B cell (primary cell): ENCODE measurements around the gene COL5A1. TPM values are rescaled to one million over a fixed set of nuclear protein-coding genes. Genes with fewer than 3 reads are reported as not detected.

Experiments used
- ATAC-seq: fragments of 200-7000 bp; cut with Tn5 transposase; one replicate; pipeline ENCODE4 v1.10.0; 2021; ENCODE audit warnings: low read depth, mild to moderate bottlenecking, moderate number of reproducible peaks, moderate library complexity
- CTCF ChIA-PET: fragments of 350-600 bp; sonication (Branson Sonifier 250); formaldehyde crosslinking; loops from one replicate; lab custom pipeline; 2021; ENCODE audit warnings: antibody characterized with exemption, inconsistent platforms; lab: Charles Lee
- POLR2A ChIA-PET: fragments of 350-600 bp; sonication (Branson Sonifier 250); formaldehyde crosslinking; loops from one replicate; lab custom pipeline; 2021; ENCODE audit warnings: antibody characterized with exemption; lab: Charles Lee
- DNase-seq: peaks from one replicate; pipeline ENCODE4 v3.0.0; 2013
- H2AFZ ChIP-seq: 2 replicates; pipeline ENCODE4 v1.6.1; 2012; ENCODE audit warnings: mild to moderate bottlenecking, low read depth, low read length; ENCODE audit not compliant: insufficient read depth, poor library complexity, severe bottlenecking
- H3K27ac ChIP-seq, 2 donors: 1 replicate in 1 of 2; 2 replicates in 1 of 2; pipeline ENCODE4 v1.5.1; 2012 to 2013; ENCODE audit warnings: low read length in 2 of 2, mild to moderate bottlenecking in 2 of 2, moderate library complexity in 1 of 2
- H3K27me3 ChIP-seq, 4 experiments: fragments of 200-600 bp in 1 of 4; sonication (generic) in 1 of 4; replicated peaks in 1 of 4; 1 replicate in 2 of 4; 2 replicates in 2 of 4; pipeline versions ENCODE4 v1.6.1 to v1.7.0; 2013 to 2016; ENCODE audit warnings: low read length in 3 of 4, mild to moderate bottlenecking in 2 of 4, mixed read lengths in 1 of 4, moderate library complexity in 1 of 4; ENCODE audit not compliant: insufficient read depth in 4 of 4, control insufficient read depth in 3 of 4; ENCODE audit errors: control extremely low read depth in 1 of 4
- H3K36me3 ChIP-seq, 2 experiments: replicated peaks in 1 of 2; 1 replicate in 1 of 2; 2 replicates in 1 of 2; pipeline versions ENCODE4 v1.6.1 to v1.7.1; 2013; ENCODE audit warnings: low read length in 1 of 2; ENCODE audit not compliant: insufficient read depth in 2 of 2, control insufficient read depth in 1 of 2; ENCODE audit errors: control extremely low read depth in 1 of 2, extremely low read depth in 1 of 2
- H3K4me1 ChIP-seq, 2 donors: fragments of 200-600 bp in 1 of 2; sonication (generic) in 1 of 2; 1 replicate in 1 of 2; 2 replicates in 1 of 2; pipeline versions ENCODE4 v1.5.1 to v1.6.1; 2013 to 2017; ENCODE audit warnings: low read length in 2 of 2; ENCODE audit not compliant: control insufficient read depth in 2 of 2, insufficient read depth in 2 of 2
- H3K4me2 ChIP-seq: replicated peaks from 2 replicates; pipeline ENCODE3; 2012; ENCODE audit warnings: mild to moderate bottlenecking, low read depth, low read length; ENCODE audit not compliant: poor library complexity, severe bottlenecking
- H3K4me3 ChIP-seq, 5 experiments: fragments of 200-600 bp in 1 of 5; sonication (generic) in 1 of 5; 1 replicate in 3 of 5; 2 replicates in 2 of 5; pipeline versions ENCODE4 v1.5.1 to v1.7.0; 2011 to 2016; ENCODE audit warnings: low read length in 4 of 5, mild to moderate bottlenecking in 4 of 5, low read depth in 2 of 5, control low read depth in 1 of 5, moderate library complexity in 1 of 5; ENCODE audit not compliant: insufficient read depth in 1 of 5; ENCODE audit errors: control extremely low read depth in 1 of 5, extremely low read depth in 1 of 5
- H3K79me2 ChIP-seq: fragments of 200-600 bp; sonication (generic); one replicate; pipeline ENCODE4 v1.6.0; 2016; ENCODE audit warnings: low read length; ENCODE audit not compliant: control insufficient read depth, insufficient read depth
- H3K9ac ChIP-seq: fragments of 200-600 bp; sonication (generic); 2 replicates; pipeline ENCODE4 v1.6.1; 2017; ENCODE audit warnings: mild to moderate bottlenecking, low read length, moderate library complexity
- H3K9me3 ChIP-seq, 3 donors: one replicate each; pipeline versions ENCODE4 v1.6.1 to v1.7.1; 2013; ENCODE audit warnings: low read length in 2 of 3; ENCODE audit not compliant: control insufficient read depth in 2 of 3, insufficient read depth in 1 of 3; ENCODE audit errors: control extremely low read depth in 1 of 3
- H4K20me1 ChIP-seq: 2 replicates; pipeline ENCODE4 v1.6.0; 2012; ENCODE audit warnings: mild to moderate bottlenecking, low read length; ENCODE audit not compliant: insufficient read depth, control insufficient read depth, poor library complexity, severe bottlenecking
- H3K27ac Mint-ChIP-seq: one replicate; pipeline ENCODE4 v1.8.0; 2021; ENCODE audit warnings: mixed read lengths
- H3K27me3 Mint-ChIP-seq: one replicate; pipeline ENCODE4 v1.8.0; 2021; ENCODE audit warnings: mixed read lengths
- H3K4me1 Mint-ChIP-seq: one replicate; pipeline ENCODE4 v1.8.0; 2021; ENCODE audit warnings: mixed read lengths
- H3K4me3 Mint-ChIP-seq: one replicate; pipeline ENCODE4 v1.8.0; 2021; ENCODE audit warnings: mixed read lengths
- H3K9me3 Mint-ChIP-seq: one replicate; pipeline ENCODE4 v1.8.0; 2022; ENCODE audit warnings: mixed read lengths; ENCODE audit not compliant: insufficient read depth
- EZH2 ChIP-seq: IDR thresholded peaks from 2 replicates; pipeline ENCODE4 v1.6.1; 2012; ENCODE audit warnings: borderline replicate concordance, low read depth, mild to moderate bottlenecking, moderate library complexity, low read length; ENCODE audit not compliant: insufficient read depth, poor library complexity, severe bottlenecking
- WGBS: methylation state at CpG from one replicate; pipeline ENCODE4 v1.1.5; 2013; ENCODE audit warnings: missing lambda C conversion rate; ENCODE audit not compliant: insufficient coverage; 5-methylcytosine and 5-hydroxymethylcytosine counted together
- intact Hi-C: fragments of 100-400 bp; cut with micrococcal nuclease; formaldehyde crosslinking; loops from one replicate; pipeline ENCODE4 v1.10.0; 2022
- polyA plus RNA-seq: library from polyadenylated mRNA; depleted of rRNA; stranded (reverse); fragments of >200 nt; gene quantifications from 2 replicates; pipeline ENCODE4 v1.2.3, GENCODE V29; 2012
- total RNA-seq, 2 donors: library from RNA; stranded (reverse); fragments of 120-200 nt in 1 of 2; gene quantifications; 1 replicate in 1 of 2; 2 replicates in 1 of 2; pipeline versions ENCODE4 v1.2.3 to v1.2.4, GENCODE V29; 2013 to 2022
- TF ChIP-seq, protein P1 (sequence below): fragments of 200-600 bp; IDR thresholded peaks from one replicate; pipeline ENCODE4 v1.8.0; 2022; ENCODE audit warnings: antibody characterized with exemption, mild to moderate bottlenecking

The COL5A1 gene
- total and polyA plus RNA-seq, 2 donors (not counting 1 experiment from before 2014, with no cell fraction given), result 0.06 TPM; not detected in 1

DNA sequence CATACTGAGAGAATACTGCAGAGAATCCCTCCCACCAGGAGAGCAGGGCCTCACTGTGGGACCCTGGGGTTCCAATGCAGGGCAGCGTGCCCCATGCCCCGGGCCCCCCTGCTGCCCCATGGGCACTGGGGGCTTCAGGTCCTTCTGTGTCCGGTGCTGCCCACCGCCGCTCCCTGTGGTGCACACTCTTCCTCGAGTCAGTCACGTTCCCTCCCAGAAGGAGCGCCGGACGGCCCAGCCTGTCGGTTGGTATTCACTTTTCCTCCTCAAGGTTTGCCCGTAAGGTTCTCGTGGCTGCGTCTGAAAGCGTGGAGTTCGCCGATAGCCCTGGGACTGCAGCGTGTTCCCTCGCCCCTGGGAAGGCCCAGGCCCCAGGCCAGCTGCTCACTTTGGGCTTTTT lies 190.9 kb downstream of the COL5A1 start:
- Mint-ChIP-seq H3K27ac (no peak overlapping the region), H3K27me3 (no peaks in the 10 kb centered on the region), H3K4me3 (no peak overlapping the region), H3K9me3 (no peaks in the 10 kb centered on the region), H3K4me1 (no peaks in the 10 kb centered on the region)
- Histone ChIP-seq H3K27ac (no peak overlapping the region), H3K9me3 (no peaks in the 10 kb centered on the region), H3K4me1 (no peaks in the 10 kb centered on the region), H3K27me3 (no peaks in the 10 kb centered on the region), H2AFZ (no peak overlapping the region), H3K79me2 (no peaks in the 10 kb centered on the region), H3K4me3 (no peak overlapping the region), H3K9ac (no peak overlapping the region), H3K36me3 (no peaks in the 10 kb centered on the region), H3K4me2 (no peak overlapping the region), H4K20me1 (no peaks in the 10 kb centered on the region)
- DNase-seq (no peak), ATAC-seq (no peak)
- CTCF ChIA-PET, result no interaction called here
- 97% methylated on average over 18 of the region's 19 CpGs for WGBS
- intact Hi-C loops, result no loop called here
- POLR2A ChIA-PET, result no interaction called here
- TF ChIP-seq EZH2, result no peak
- TF ChIP-seq, protein P1, sequence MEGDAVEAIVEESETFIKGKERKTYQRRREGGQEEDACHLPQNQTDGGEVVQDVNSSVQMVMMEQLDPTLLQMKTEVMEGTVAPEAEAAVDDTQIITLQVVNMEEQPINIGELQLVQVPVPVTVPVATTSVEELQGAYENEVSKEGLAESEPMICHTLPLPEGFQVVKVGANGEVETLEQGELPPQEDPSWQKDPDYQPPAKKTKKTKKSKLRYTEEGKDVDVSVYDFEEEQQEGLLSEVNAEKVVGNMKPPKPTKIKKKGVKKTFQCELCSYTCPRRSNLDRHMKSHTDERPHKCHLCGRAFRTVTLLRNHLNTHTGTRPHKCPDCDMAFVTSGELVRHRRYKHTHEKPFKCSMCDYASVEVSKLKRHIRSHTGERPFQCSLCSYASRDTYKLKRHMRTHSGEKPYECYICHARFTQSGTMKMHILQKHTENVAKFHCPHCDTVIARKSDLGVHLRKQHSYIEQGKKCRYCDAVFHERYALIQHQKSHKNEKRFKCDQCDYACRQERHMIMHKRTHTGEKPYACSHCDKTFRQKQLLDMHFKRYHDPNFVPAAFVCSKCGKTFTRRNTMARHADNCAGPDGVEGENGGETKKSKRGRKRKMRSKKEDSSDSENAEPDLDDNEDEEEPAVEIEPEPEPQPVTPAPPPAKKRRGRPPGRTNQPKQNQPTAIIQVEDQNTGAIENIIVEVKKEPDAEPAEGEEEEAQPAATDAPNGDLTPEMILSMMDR, result no peak

DNA sequence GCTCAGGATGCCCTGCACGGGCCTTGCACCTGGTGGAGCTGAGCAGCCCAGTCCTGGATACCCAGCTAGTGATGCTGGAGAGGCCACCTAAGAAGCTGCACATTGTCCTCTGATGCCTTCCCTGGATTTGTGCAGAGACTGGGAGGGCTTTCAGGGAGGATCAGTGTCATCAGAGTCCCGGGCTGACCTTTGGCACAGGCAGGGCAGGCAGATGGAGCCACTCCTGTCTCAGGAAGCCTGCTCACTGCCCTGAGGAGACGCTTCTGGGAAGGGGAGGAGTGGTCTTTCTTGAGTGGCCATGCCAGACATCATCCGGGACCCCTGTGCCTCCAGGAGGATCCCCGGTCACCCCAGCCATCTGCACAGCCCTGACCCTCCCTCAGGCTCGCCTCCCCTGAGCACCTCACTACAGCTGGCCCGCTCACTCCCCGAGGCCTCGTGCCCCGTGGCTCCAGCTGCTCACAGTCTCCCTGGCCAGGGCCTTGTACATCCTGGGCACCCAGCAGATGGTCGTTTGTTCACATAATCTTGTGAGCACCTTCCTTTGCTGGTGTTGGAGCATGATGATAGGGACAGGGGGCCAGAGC lies 191.8 kb downstream of the COL5A1 start:
- no peak for DNase-seq
- no peaks in the 10 kb centered on the region for H3K79me2 ChIP-seq
- no peak for TF ChIP-seq EZH2
- TF ChIP-seq, protein P1, result no peak
- H3K27ac ChIP-seq, result no peak overlapping the region
- intact Hi-C loops, result no loop called here
- no peaks in the 10 kb centered on the region for H4K20me1 ChIP-seq
- Mint-ChIP-seq H3K9me3 (no peaks in the 10 kb centered on the region), H3K4me3 (no peak overlapping the region), H3K4me1 (no peaks in the 10 kb centered on the region), H3K27me3 (no peaks in the 10 kb centered on the region), H3K27ac (no peak overlapping the region)
- CTCF ChIA-PET, result no interaction called here
- no peak overlapping the region for H3K4me3 ChIP-seq
- no peak overlapping the region for H3K4me2 ChIP-seq
- H3K27me3 ChIP-seq, result no peaks in the 10 kb centered on the region
- H3K36me3 ChIP-seq, result no peaks in the 10 kb centered on the region
- no peaks in the 10 kb centered on the region for H3K9me3 ChIP-seq
- no peak for ATAC-seq
- no peaks in the 10 kb centered on the region for H3K4me1 ChIP-seq
- H2AFZ ChIP-seq, result no peak overlapping the region
- POLR2A ChIA-PET, result no interaction called here
- WGBS, result 78% methylated on average over 9 of the region's 11 CpGs
- no peak overlapping the region for H3K9ac ChIP-seq
